ENCODE results near the gene CPLX3. TPM values are rescaled to one million over a fixed set of nuclear protein-coding genes. Genes with fewer than 3 reads are reported as not detected.
A peak's percentile ranks its signal among the peaks of the same experiment; 100 is the strongest.
"Not testable (repeated sequence)": the region's sequence is repeated elsewhere in the genome, so short reads cannot be mapped to it uniquely, and the experiment has no call there.

The CPLX3 gene
- total and polyA plus RNA-seq, 12 donors, result 0.11 to 24.1 (median 0.94) TPM; not detected in 2

- peaks cover 26 to 83% of the 10 kb centered on the region in 2 donors for H3K4me1 ChIP-seq (replicated peaks in 1 of 2)
- peak overlapping the region in 1 of 5 donors; percentile 67 for H3K27ac ChIP-seq
- no peaks in the 10 kb centered on the region for H3K36me3 ChIP-seq (replicated peaks in 1 of 2)
- intact Hi-C loops (cut with DNase I), result no loop called here
- 70 to 77% (median 73%) methylated on average over 8 of the region's 8 CpGs for WGBS, 4 donors
- no peaks in the 10 kb centered on the region for H3K9me3 ChIP-seq (replicated peaks in 1 of 3)
- no peak for TF ChIP-seq CTCF (IDR thresholded peaks at IDR 0.05)
- no peak for TF ChIP-seq POLR2A (IDR thresholded peaks at IDR 0.05)
- no peaks in the 10 kb centered on the region for H3K27me3 ChIP-seq
- no peak for DNase-seq
- no peak overlapping the region for H3K4me3 ChIP-seq
Observed at GRCh38 chr15:74784426-74785193, 41.8 kb upstream of the CPLX3 start.

- intact Hi-C loops (cut with DNase I), result no loop called here
- no peak overlapping the region for H3K4me3 ChIP-seq
- no peaks in the 10 kb centered on the region for H3K9me3 ChIP-seq (replicated peaks in 1 of 3)
- TF ChIP-seq CTCF (IDR thresholded peaks at IDR 0.05) (no peak), POLR2A (IDR thresholded peaks at IDR 0.05) (no peak)
- no peaks in the 10 kb centered on the region for H3K27me3 ChIP-seq
- peak overlapping the region in 1 of 5 donors; percentile 58 for H3K27ac ChIP-seq
- peaks cover 34 to 84% of the 10 kb centered on the region in 2 donors for H3K4me1 ChIP-seq (replicated peaks in 1 of 2)
- no peaks in the 10 kb centered on the region for H3K36me3 ChIP-seq (replicated peaks in 1 of 2)
- 73 to 92% (median 78%) methylated on average over 10 to 13 of the region's 13 CpGs for WGBS, 4 donors
- DNase-seq, result no peak
Observed at GRCh38 chr15:74785194-74786032, 41.0 kb upstream of the CPLX3 start.

GRCh38 chr15:74786081-74786480, 40.3 kb upstream of the CPLX3 start:
- Histone ChIP-seq H3K27ac (peak overlapping the region in 2 of 5 donors; percentile 60 to 83), H3K4me1 (replicated peaks in 1 of 2) (peaks cover 35 to 86% of the 10 kb centered on the region in 2 donors)
- WGBS, 4 donors, result 84 to 89% (median 88%) methylated on average over 8 to 12 of the region's 12 CpGs
- intact Hi-C loops (cut with DNase I); H3K9me3 ChIP-seq (replicated peaks in 1 of 3); H3K27me3 ChIP-seq; H3K4me3 ChIP-seq; H3K36me3 ChIP-seq (replicated peaks in 1 of 2); DNase-seq: not testable (repeated sequence)

GRCh38 chr15:74786551-74787165, 39.8 kb upstream of the CPLX3 start:
- WGBS, 4 donors, result 61 to 77% (median 71%) methylated on average over 4 to 7 of the region's 7 CpGs
- no peak overlapping the region for H3K4me3 ChIP-seq
- H3K36me3 ChIP-seq (replicated peaks in 1 of 2), result no peaks in the 10 kb centered on the region
- DNase-seq, result no peak
- H3K27ac ChIP-seq, result peak overlapping the region in 3 of 5 donors; percentile 31 to 83 (median 60)
- intact Hi-C loops (cut with DNase I), result no loop called here
- TF ChIP-seq CTCF (IDR thresholded peaks at IDR 0.05), result no peak
- H3K27me3 ChIP-seq, result no peaks in the 10 kb centered on the region
- peaks cover 29 to 86% of the 10 kb centered on the region in 2 donors for H3K4me1 ChIP-seq (replicated peaks in 1 of 2)
- H3K9me3 ChIP-seq (replicated peaks in 1 of 3), result no peaks in the 10 kb centered on the region
